ENCODE measurements around the gene HABP2. TPM values are rescaled to one million over a fixed set of nuclear protein-coding genes. Genes with fewer than 3 reads are reported as not detected.

The HABP2 gene
- total RNA-seq, 4 donors from 2014 or later: not detected

- H3K27ac ChIP-seq: no peak overlapping the region
- H3K36me3 ChIP-seq: no peaks in the 10 kb centered on the region
- WGBS, 2 donors: 82 to 84% methylated on average over 5 of the region's 5 CpGs
- peaks cover 0 to 11% of the 10 kb centered on the region in 2 donors for H3K4me1 ChIP-seq
- DNase-seq: no peak
- no peak for TF ChIP-seq CTCF (IDR thresholded peaks at IDR 0.05)
- TF ChIP-seq POLR2A (IDR thresholded peaks at IDR 0.05): no peak
- no peak overlapping the region for H3K4me3 ChIP-seq (replicated peaks in 1 of 3)
- H3K27me3 ChIP-seq: no peaks in the 10 kb centered on the region
- H3K9me3 ChIP-seq: no peaks in the 10 kb centered on the region
- intact Hi-C loops (cut with DNase I): no loop called here
Observed at GRCh38 chr10:113543107-113543955, 9.5 kb upstream of the HABP2 start.

- H3K36me3 ChIP-seq: no peaks in the 10 kb centered on the region
- no peak for DNase-seq
- H3K27ac ChIP-seq: no peak overlapping the region
- peaks cover 0 to 11% of the 10 kb centered on the region in 2 donors for H3K4me1 ChIP-seq
- H3K9me3 ChIP-seq: no peaks in the 10 kb centered on the region
- whole genome bisulfite sequencing, 2 donors: 91 to 100% methylated on average over 1 of the region's 1 CpG
- intact Hi-C loops (cut with DNase I): no loop called here
- H3K4me3 ChIP-seq (replicated peaks in 1 of 3): no peak overlapping the region
- TF ChIP-seq CTCF (IDR thresholded peaks at IDR 0.05) (no peak), POLR2A (IDR thresholded peaks at IDR 0.05) (no peak)
- H3K27me3 ChIP-seq: no peaks in the 10 kb centered on the region
Observed at GRCh38 chr10:113544392-113544791, 8.5 kb upstream of the HABP2 start.

- no peak overlapping the region for H3K4me3 ChIP-seq (replicated peaks in 1 of 3)
- DNase-seq: no peak
- H3K36me3 ChIP-seq: no peaks in the 10 kb centered on the region
- 85 to 95% methylated on average over 2 of the region's 2 CpGs for WGBS, 2 donors
- TF ChIP-seq CTCF (IDR thresholded peaks at IDR 0.05) (no peak), POLR2A (IDR thresholded peaks at IDR 0.05) (no peak)
- no peaks in the 10 kb centered on the region for H3K27me3 ChIP-seq
- H3K27ac ChIP-seq: no peak overlapping the region
- H3K4me1 ChIP-seq: peaks cover 8% of the 10 kb centered on the region in 2 donors
- intact Hi-C loops (cut with DNase I): no loop called here
- H3K9me3 ChIP-seq: no peaks in the 10 kb centered on the region
Observed at GRCh38 chr10:113547426-113547825, 5.4 kb upstream of the HABP2 start.

GRCh38 chr10:113549856-113550255, 3.0 kb upstream of the HABP2 start:
- H3K27ac ChIP-seq: peak overlapping the region in 1 of 3 donors; percentile 19
- no peaks in the 10 kb centered on the region for H3K27me3 ChIP-seq
- H3K36me3 ChIP-seq: no peaks in the 10 kb centered on the region
- no peaks in the 10 kb centered on the region for H3K9me3 ChIP-seq
- intact Hi-C loops (cut with DNase I): no loop called here
- no peak for TF ChIP-seq CTCF (IDR thresholded peaks at IDR 0.05)
- no peak for TF ChIP-seq POLR2A (IDR thresholded peaks at IDR 0.05)
- H3K4me1 ChIP-seq: peaks cover 8% of the 10 kb centered on the region in 2 donors
- WGBS, 2 donors: 77 to 81% methylated on average over 6 of the region's 6 CpGs
- DNase-seq: no peak
- H3K4me3 ChIP-seq (replicated peaks in 1 of 3): no peak overlapping the region

GRCh38 chr10:113550365-113550764, 2.5 kb upstream of the HABP2 start:
- peaks cover 8% of the 10 kb centered on the region in 2 donors for H3K4me1 ChIP-seq
- peak overlapping the region in 2 of 3 donors; percentile 19 to 58 for H3K27ac ChIP-seq
- no peaks in the 10 kb centered on the region for H3K36me3 ChIP-seq
- DNase-seq: peak; percentile 12 to 38
- TF ChIP-seq CTCF (IDR thresholded peaks at IDR 0.05): no peak
- no peak for TF ChIP-seq POLR2A (IDR thresholded peaks at IDR 0.05)
- H3K4me3 ChIP-seq (replicated peaks in 1 of 3): no peak overlapping the region
- H3K9me3 ChIP-seq: no peaks in the 10 kb centered on the region
- 11 to 12% methylated on average over 6 of the region's 6 CpGs for WGBS, 2 donors
- intact Hi-C loops (cut with DNase I): no loop called here
- H3K27me3 ChIP-seq: no peaks in the 10 kb centered on the region
